Muscle of arm (tissue), 12 donors: ENCODE measurements around the gene FAP. TPM values are rescaled to one million over a fixed set of nuclear protein-coding genes. Genes with fewer than 3 reads are reported as not detected.

ENCODE experiments used
- DNase-seq: peaks from one replicate; pipeline ENCODE4 v3.0.0-alpha.2; 2013
- polyA plus RNA-seq, 12 donors: library from polyadenylated mRNA; unstranded; fragments of 120-200 nt; gene quantifications; one replicate each; pipeline ENCODE4 v1.2.1, GENCODE V29; 2013; ENCODE audit not compliant: insufficient read length in 12 of 12

The FAP gene
- polyA plus RNA-seq, 12 donors = 55.9 to 122 (median 96.2) TPM; not detected in 1

DNA sequence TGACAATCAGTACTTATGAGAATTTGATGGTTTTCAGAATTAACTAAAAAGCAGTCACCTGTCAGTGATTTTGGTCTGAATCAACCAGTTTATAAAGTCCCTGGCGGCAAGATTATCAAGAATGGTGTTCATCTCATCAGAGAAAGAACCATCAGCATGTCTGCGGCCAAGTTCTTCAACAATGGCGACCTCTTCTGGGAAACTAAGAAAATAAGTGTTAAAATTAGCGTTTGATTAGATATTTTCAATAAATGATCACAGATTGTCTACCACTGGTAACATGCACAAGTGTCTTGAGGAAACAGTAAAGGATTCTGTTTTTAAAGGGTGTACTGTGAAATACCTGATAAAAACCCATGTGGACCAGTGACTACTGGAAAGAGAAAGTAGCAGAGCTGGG, 99.3 kb downstream of the FAP start:
- DNase-seq = no peak

- DNase-seq = no peak
Observed at GRCh38 chr2:162138310-162138709, 104.9 kb downstream of the FAP start.

DNA sequence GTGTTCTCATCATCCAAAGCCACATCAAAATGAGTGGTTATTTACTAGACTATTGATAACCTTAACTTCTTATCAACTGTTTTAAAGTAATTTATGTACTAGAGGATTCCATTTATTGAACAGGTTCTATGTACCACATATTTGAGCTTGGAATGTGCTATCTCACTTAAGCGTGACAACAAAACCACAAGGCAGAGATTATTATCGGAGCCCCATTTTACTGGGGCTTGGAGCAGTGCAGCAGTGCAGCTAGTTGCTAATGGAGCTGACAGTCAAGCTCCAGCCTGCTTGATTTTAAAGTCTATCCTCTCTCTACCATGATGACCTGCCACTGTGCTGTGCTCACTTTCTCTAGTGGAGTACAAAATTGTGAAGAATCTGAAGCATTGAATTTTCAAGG, 115.8 kb downstream of the FAP start:
- no peak for DNase-seq

DNA sequence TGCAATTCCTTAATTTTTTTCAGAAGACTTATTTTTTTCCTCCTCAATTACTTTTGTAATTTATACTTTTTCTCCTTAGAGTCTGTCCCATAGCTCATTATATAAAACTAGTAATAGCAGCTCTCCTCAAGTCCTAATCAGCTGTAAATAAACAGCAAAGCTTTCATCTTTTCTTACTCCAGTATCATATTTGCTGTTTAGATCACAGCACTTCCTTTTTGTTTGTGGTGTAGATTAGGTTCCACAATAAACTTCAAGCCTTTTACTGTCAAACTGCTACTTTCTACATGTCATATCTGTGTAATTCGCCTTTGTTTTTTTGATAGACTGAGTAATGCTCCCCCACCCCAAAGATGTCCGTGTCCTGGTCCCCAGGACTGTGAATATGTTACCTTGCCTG, 116.7 kb downstream of the FAP start:
- no peak for DNase-seq

- DNase-seq = no peak
Observed at GRCh38 chr2:162126111-162126519, 117.1 kb downstream of the FAP start.

DNA sequence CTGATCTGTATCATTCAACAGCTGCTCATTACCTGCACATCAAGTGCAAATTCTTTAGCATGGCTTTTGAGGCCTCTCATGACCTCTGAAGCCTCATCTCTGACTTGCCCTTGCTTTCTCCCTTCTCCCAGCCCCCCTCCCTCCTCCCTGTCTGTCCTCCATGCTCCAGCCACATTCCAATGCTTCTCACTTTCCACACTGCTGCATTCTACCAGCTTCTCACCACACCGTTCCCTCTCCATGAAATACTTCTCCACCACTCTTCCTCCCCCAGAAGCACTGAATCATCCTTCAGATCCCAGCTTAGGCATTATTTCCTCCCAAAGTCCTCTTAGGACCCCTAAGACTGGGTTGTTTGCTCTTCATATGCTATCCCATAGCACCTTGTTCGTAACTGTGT, 118.1 kb downstream of the FAP start:
- DNase-seq = no peak

GRCh38 chr2:162123806-162124758, 119.2 kb downstream of the FAP start:
- DNase-seq = peak; percentile 75

Other genes starting within 250 kb of the FAP start
- gene DPP4, start 169.2 kb downstream of the FAP start, polyA plus RNA-seq = 10 to 100 TPM in 8 of 12 donors, 1 to 10 TPM in 3, not detected in 1; 7.9 to 40.4 (median 11.8) TPM
- 10 to 100 TPM in 11 of 12 donors, not detected in 1; 11.5 to 75.9 (median 24.1) TPM for gene GCG, start 91.2 kb downstream of the FAP start, polyA plus RNA-seq
- gene IFIH1, start 75.2 kb upstream of the FAP start, polyA plus RNA-seq = 1 to 10 TPM in 11 of 12 donors, not detected in 1; 2.3 to 7.1 (median 4.0) TPM
- 10 to 100 TPM in 11 of 12 donors, not detected in 1; 10.8 to 17.2 (median 14.8) TPM for gene GCA, start 100.7 kb upstream of the FAP start, polyA plus RNA-seq